ENCODE results near the gene APOL1. TPM values are rescaled to one million over a fixed set of nuclear protein-coding genes. Genes with fewer than 3 reads are reported as not detected.

APOL1 gene
- total and polyA plus RNA-seq, 2 donors (not counting 3 experiments of a cell fraction or from before 2014, with no cell fraction given), result 8.2 to 14.1 TPM

DNA sequence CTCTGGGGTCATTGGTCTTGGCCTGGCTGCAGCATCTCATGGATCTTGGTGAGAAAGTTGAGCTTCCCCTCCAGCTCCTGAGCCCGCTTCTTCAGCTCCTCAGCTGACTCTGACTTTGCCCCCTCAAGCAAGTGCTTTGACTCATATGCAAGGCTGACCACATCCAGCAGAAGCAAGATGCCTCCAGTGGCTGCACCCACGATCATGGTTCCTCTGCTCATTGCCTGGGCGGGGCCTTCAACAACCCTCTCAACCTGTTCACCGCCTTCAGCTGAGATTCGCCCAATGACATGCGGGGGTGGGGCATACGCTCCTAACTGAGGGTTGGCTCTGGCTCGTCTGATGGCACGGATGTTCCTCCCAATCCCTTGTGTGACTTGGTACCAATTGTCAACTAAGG, 25.5 kb upstream of the APOL1 start:
- Histone ChIP-seq H2AFZ (ENCODE audit: low read depth, low read length) (no peak overlapping the region), H3K9ac (replicated peaks; ENCODE audit: extremely low read depth, insufficient read depth, low read length) (no peak overlapping the region), H3K27me3 (ENCODE audit: control insufficient read depth in 2 of 2, insufficient read depth in 2 of 2, low read length in 2 of 2) (no peaks in the 10 kb centered on the region), H3K36me3 (ENCODE audit: control insufficient read depth in 2 of 2, extremely low read depth in 1 of 2, insufficient read depth in 2 of 2, low read length in 2 of 2) (peaks cover 11 to 20% of the 10 kb centered on the region in 2 experiments), H3K79me2 (ENCODE audit: control insufficient read depth, insufficient read depth, low read length) (no peaks in the 10 kb centered on the region), H3K4me1 (ENCODE audit: control insufficient read depth, extremely low read depth, insufficient read depth, low read length) (no peaks in the 10 kb centered on the region), H3K27ac (ENCODE audit: insufficient read depth, low read depth, low read length) (no peak overlapping the region), H3K4me2 (ENCODE audit: insufficient read depth, low read length) (no peak overlapping the region), H3K9me1 (replicated peaks; ENCODE audit: control insufficient read depth, extremely low read depth, insufficient read depth, low read length) (no peaks in the 10 kb centered on the region), H3K4me3 (replicated peaks in 1 of 3; ENCODE audit: insufficient read depth in 1 of 3, low read depth in 1 of 3, low read length in 3 of 3) (no peak overlapping the region), H3K9me3 (replicated peaks; ENCODE audit: control insufficient read depth, insufficient read depth, low read length) (no peaks in the 10 kb centered on the region), H4K20me1 (replicated peaks; ENCODE audit: control insufficient read depth, extremely low read depth, insufficient read depth, low read length) (no peaks in the 10 kb centered on the region)
- POLR2A ChIA-PET, result no interaction called here
- no peak for FAIRE-seq
- dilution Hi-C loops (cut with MboI; ENCODE audit: extremely low pct_ligation_motif_present, low sequenced_read_pairs) (no loop called here), intact Hi-C loops (cut with micrococcal nuclease) (no loop called here)
- TSS peak; percentile 57 for BruUV-seq (replicated peaks)
- CTCF ChIA-PET, result interaction anchor here (1.1 to 1.9 kb wide), 4 partner anchors 10 to 32 kb away, joined by 3 to 10 read pairs (median 4); partner anchors contain the start of gene APOL2
- DNase-seq (ENCODE audit: low read depth, low spot score), result no peak
- TF ChIP-seq, protein P1, sequence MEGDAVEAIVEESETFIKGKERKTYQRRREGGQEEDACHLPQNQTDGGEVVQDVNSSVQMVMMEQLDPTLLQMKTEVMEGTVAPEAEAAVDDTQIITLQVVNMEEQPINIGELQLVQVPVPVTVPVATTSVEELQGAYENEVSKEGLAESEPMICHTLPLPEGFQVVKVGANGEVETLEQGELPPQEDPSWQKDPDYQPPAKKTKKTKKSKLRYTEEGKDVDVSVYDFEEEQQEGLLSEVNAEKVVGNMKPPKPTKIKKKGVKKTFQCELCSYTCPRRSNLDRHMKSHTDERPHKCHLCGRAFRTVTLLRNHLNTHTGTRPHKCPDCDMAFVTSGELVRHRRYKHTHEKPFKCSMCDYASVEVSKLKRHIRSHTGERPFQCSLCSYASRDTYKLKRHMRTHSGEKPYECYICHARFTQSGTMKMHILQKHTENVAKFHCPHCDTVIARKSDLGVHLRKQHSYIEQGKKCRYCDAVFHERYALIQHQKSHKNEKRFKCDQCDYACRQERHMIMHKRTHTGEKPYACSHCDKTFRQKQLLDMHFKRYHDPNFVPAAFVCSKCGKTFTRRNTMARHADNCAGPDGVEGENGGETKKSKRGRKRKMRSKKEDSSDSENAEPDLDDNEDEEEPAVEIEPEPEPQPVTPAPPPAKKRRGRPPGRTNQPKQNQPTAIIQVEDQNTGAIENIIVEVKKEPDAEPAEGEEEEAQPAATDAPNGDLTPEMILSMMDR (IDR thresholded peaks at IDR 0.05; ENCODE audit: extremely low read depth in 1 of 2, insufficient read depth in 1 of 2, low read depth in 1 of 2, low read length in 2 of 2), result no peak
- TF ChIP-seq GATA2 (IDR thresholded peaks at IDR 0.05; ENCODE audit: insufficient read depth, insufficient read length, low read depth, low read length) (no peak), JUN (IDR thresholded peaks at IDR 0.05; ENCODE audit: borderline replicate concordance, insufficient read depth, insufficient read length, low read depth) (no peak), FOS (IDR thresholded peaks at IDR 0.05; ENCODE audit: borderline replicate concordance, insufficient read depth, low read length) (no peak), POLR2A (IDR thresholded peaks at IDR 0.05; ENCODE audit: low read depth, low read length) (no peak), POLR2AphosphoS5 (IDR thresholded peaks at IDR 0.05; ENCODE audit: insufficient read depth, low read depth, low read length) (no peak), MYC (IDR thresholded peaks at IDR 0.05; ENCODE audit: low read depth, low read length) (no peak), EZH2 (IDR thresholded peaks at IDR 0.05; ENCODE audit: borderline replicate concordance, low read depth, low read length, severe bottlenecking) (no peak)
- TF ChIP-seq, protein P2, sequence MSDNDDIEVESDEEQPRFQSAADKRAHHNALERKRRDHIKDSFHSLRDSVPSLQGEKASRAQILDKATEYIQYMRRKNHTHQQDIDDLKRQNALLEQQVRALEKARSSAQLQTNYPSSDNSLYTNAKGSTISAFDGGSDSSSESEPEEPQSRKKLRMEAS (IDR thresholded peaks at IDR 0.05; ENCODE audit: insufficient read depth, insufficient read length), result no peak
